SK-N-SH (cell line): Measurements from ENCODE around the gene FRMD4B.

ENCODE experiments used
- CTCF ChIP-seq: fragments of 200-600 bp; sonication (generic); IDR thresholded peaks from 2 replicates; pipeline ENCODE4 v1.6.1; 2017; ENCODE audit warnings: antibody characterized with exemption, mild to moderate bottlenecking, moderate library complexity
- POLR2AphosphoS5 ChIP-seq: IDR thresholded peaks from 2 replicates; pipeline ENCODE4 v1.6.1; 2012; ENCODE audit warnings: low read depth, low read length
- SIN3A ChIP-seq: IDR thresholded peaks from 2 replicates; pipeline ENCODE4 v1.6.1; 2012; ENCODE audit warnings: low read depth, mild to moderate bottlenecking, low read length, moderate library complexity, borderline replicate concordance

GRCh38 chr3:69241769-69242168 lies 144.1 kb downstream of the FRMD4B start:
- no peak for TF ChIP-seq POLR2AphosphoS5
- TF ChIP-seq SIN3A, result no peak
- no peak for TF ChIP-seq CTCF
